ENCODE data around the gene IRX4. TPM values are rescaled to one million over a fixed set of nuclear protein-coding genes. Genes with fewer than 3 reads are reported as not detected.

The IRX4 gene
- not detected in 2 replicates for total RNA-seq

DNA sequence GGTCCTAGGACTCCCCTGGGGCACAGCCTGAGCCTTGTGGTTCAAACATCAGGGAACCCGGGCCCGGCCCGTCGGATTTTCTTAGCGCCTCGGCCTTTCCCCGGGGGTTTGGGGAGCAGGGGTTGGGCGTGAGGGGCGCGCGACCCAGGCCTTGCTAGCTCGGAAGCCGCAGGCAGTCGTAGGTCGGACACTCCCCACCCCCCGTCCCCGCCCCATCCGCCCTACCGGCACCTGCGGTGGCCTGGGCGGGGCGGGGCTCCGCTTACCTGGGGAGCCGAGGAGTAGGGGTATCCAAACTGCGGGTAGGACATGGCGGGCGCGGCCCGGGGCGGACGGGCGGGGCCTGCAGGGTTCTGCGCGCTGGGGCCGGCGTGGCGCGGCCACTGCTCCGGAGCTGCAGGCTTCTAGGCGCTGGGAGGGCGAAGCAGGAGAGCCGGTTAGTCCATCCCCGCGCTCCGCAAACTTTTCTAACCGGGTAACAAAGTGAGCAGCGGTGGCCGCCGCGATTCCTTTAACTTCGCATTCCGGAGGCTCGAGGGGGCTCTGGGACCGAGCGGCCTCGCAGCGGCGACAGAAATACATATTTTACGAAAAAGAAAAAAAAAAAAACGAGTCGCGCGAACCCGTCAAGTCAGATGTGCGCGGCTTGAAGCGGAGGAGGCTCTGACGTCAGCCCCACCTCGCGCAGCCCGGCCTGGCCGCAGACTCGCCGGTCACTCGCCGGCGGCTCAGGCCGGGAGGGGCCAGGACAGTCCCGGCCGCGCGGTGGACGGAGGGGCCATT, at the start of gene IRX4:
Gene IRX4, minus strand, starts transcription at position 589 of the 783 bp plus-strand sequence. Its CDS starts 278 bp downstream, at position 311.
- intact Hi-C loops (cut with micrococcal nuclease), result loop anchor here (5.0 kb wide), 2 partner anchors 860 to 1715 kb away; partner anchors contain the start of gene IRX1

DNA sequence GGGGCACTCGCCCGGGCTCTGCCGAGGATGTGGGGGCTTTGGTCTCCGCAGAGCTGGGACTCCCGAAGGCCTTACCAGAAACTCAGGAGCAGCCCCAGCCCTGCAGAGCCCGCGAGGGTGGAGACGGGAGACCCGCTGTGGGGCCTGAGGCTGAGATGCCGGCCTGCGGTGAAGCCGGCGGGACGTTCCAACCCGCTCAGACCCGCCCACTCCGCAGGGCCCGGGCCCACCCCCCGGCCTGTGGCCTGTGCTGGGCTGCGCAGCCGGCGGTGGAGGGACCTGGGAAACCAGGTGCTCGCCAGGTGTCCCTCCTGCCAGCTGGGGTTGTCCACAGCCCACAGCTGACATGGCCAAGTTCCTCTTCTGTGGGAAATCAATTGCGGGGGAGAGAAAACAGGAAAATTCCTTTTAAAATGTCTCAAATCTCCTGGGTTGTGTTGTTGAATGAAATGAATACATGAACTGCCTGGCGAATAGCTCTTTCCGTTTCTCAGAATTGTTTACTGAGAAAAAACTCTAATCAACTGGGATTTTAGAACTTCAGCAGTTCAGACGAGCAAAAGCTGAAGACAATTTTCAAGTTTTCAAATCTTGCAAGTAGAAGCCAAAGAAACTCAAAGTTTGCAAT, 49.0 kb upstream of the IRX4 start:
- intact Hi-C loops (cut with micrococcal nuclease), result no loop called here

DNA sequence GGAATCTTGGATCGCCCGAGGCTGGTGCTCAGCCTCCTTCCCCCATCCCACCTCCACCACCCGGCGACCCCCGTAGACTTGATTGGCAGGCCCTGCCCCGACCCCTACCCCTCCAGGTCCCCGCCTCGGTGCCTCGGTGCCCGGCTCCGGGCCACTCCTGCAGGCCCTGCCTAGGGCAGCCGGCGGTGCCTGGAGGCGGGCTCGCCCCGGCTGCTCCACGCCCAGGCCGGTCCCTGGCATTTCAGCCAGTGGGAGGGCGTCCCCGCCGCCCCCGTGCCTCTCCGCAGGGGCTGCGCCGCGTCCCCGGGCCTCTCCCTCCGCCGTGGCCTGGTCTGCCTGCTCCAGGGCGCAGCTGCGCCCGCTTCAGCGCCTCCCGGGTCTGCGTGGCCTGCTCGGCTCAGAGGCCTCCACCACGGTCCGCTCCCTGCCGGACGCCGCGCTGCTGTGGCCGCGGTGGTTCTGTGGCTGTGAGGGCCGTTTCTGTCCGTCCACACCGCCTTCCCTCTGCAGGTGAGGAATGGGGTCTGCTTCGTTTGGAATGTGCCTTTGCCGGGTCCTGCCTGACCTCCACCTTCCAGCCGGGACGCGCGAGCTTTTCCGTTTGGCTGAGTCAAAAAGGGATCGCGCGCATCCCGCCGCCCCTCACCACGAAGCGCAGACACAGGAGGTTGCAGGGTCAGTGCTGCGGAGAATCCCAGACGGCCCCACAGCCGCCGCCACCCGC, 48.3 kb upstream of the IRX4 start:
- intact Hi-C loops (cut with micrococcal nuclease), result no loop called here

DNA sequence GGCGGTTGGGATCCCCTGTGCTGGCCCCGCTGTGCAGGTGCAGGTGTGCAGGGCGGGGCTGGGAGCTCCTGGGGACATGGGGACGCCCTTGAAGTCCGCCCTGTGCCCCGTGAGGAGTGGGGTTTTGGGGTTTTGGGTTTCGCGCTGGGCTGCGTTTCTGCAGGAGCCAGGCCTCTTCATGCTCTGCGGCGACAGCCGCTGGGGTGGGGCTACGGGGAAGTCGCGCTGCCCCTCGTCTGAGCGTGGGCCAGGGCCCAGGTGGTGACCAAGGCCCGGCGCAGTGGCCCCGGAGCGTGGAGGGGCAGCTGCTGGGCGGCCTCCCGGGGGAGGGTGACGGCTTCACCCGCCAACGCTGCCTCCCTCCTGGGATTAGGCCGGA, 47.8 kb upstream of the IRX4 start:
- intact Hi-C loops (cut with micrococcal nuclease), result no loop called here

DNA sequence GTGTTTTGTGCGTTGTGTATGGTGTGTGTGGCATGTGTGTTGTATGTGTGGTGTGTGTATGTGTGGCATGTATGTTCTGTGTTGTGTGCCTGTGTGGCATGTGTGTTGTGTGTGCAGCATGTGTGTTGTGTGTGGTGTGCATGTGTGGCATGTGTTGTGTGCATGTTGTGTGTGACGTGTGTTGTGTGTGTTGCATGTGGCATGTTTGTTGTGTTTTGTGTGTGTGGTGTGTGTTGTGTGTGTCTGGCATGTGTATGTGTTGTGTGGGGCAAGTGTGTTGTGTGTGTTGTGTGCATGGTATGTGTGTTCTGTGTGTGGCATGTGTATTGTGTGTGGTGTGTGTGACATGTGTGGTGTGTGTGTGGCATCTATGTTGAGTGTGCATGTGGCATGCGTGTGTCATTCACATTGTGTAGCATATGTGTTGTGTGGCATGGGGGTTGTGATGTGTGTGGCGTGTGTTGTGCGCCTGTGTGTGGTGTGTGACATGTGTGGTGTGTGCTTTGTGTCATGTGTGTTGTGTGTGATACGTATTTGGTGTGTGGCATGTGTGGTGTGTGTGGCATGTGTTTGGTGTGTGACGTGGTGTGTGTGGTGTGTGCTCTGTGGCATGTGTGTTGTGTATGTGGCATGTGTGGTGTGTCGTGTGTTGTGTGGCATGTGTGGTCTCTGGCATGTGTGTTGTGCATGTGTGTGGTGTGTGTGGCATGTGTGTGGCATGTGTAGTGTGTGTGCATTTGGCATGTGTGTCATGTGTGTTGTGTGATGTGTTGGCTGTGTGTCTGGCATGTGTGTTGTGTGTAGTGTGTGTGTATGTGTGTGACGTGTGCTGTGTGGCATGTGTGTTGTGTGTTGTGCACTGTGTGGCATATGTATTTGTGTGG, 46.6 kb upstream of the IRX4 start:
- intact Hi-C loops (cut with micrococcal nuclease), result no loop called here

DNA sequence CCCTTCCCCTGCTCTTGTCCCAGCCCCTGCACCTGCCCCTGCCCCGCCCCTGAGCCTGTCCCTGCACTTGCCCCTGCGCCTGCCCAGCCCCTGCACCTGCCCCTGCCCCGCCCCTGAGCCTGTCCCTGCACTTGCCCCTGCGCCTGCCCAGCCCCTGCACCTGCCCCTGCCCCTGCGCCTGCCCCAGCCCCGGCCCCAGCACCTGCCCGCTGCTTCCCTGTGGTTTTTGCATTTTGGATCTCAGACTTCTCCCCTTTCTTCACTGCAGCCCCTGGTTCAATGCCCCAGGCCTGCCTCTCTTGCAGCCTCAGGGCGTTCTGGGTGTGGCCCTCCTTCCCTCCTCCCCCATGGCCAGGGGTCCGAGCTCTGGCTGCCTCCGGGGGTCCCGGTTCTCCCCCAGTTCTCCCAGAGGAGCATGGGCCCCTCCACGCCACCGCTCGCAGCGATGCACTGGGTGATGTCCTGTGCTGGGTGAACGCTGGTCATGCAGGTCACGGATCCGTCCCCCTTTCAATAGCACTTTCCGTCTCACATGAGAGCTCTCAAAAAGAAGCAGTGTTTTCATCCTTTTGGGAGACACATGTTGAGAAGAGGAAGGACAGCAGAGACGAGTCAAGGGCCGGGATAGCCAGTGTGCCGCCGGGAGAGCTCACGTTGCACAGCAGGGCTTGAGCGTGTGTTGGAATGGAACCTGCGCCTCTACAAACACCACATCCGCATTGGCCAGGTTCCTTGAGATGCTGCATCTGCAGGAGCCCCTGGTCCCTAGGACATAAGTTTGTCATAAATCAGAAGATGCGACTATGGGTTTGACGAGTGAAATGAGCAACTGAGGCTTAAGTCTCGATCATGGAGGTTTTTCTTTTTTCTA, 44.0 kb upstream of the IRX4 start:
- intact Hi-C loops (cut with micrococcal nuclease), result no loop called here

DNA sequence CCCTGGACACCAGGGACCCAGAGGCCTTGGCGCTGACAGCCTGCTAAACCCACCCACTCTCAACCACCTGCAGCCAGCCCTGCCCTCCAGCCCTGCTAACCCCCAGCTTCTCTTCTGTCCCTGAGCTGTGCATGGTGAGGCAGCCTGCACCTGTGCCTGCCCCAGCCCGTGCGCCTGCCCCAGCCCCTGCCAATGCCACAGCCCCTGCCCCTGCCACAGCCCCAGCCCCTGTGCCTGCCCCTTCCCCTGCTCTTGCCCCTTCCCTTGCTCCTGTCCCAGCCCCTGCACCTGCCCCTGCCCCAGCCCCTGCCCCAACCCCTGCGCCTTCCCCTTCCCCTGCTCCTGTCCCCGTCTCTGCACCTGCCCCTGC, 43.3 kb upstream of the IRX4 start:
- intact Hi-C loops (cut with micrococcal nuclease), result no loop called here

DNA sequence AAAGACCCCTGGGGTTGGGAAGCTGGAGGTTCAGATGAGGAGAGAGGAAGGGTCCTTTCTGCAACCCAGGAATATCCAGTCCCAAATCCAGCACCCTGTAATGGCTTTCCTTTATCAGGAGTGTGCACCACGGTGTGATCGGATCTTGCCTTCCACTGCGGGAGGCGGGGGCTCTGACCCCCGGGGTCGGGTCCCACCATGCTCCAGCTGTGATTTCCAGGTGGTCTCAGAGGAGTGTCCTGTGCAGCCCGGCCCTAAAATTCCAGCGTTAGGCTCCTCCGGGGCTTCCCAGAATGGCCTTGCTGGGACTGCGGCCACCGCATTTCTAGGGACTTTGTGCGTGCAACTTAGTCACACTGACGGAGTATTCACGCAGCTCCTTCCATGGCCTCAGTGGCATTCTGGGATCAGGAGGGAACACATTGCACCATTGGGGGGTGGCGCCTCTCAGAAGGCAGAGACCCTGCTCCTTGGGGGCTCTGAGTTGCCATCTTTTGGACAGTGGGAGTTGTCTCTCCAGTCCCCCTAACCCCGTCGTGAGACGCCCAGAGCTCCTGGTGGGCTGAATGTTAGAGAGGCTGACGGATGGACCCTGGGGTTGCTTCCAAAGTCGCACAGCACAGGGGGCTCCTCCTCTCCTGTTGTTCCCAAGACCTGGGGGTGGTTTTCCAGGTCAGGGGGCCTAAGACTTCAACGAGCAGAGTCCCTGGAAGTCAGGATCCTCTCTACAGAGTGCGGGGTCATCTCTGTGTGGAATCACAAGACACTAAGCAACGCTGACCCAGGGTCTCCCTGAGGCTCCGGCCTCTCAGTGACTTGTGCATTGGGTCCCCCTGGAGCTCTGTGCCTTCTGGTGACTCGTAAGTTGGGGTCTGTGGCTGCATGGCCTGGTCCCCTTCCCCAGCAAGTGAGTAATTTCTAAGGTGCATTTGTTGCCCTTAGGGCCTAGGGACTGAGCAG, 42.7 kb upstream of the IRX4 start:
- intact Hi-C loops (cut with micrococcal nuclease), result no loop called here

DNA sequence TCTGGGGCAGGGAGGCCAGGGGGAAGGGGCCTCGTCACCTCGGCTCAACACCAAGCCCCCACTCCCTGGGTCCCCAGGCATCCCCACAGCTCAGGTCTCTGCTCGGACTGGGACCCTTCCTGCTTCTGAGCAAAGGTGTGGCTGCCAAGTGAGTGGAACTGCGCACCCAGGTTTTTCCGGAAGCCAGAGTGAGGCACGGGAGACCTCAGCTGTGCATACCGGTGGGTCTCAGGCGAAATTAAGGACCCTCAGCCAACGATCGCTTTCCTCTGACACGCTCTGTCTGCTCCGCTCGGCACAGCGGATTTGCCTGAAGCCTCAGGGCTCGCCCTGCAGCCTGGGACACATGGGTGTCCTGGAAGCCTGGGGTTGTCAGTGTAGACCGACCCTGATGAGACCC, 41.0 kb upstream of the IRX4 start:
- intact Hi-C loops (cut with micrococcal nuclease), result no loop called here

DNA sequence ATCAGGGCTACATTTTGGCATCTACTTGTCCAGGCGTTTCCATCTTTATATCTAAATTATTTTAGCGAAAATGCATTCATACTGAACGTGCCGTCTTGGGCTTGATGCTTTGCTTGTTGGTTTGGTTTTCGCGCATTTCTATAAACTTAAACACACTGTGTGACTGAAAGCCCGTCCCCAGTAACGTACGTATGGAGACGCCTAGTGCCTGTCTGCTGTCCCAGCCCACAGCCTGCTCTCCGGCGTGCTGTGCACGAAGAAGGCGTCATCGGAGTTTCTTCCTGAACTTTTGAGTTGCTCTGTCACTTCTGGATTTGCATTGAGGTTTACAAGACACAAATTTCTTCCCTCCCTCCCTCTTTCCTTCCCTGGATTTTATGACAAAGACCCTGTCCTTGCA, 40.6 kb upstream of the IRX4 start:
- intact Hi-C loops (cut with micrococcal nuclease), result no loop called here

DNA sequence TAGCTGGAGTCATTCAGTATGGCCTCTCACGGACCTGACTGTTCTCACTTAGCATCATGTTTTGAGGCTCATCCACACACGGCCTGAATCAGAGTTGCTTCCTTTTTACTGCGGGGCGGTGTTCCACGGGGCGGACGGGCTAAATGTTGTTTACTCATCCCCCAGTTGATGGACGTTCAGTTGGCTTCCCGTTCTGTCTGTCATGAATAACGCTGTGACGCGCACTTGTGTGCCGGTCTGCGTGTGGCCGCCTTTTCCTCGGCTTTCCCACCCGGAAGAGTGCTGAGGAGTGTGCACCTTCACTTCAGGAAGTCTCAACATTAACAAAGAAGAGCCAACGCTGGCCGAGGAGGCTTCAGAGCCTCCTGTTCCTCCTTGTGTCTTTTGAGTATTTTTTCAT, 39.0 kb upstream of the IRX4 start:
- intact Hi-C loops (cut with micrococcal nuclease), result no loop called here

DNA sequence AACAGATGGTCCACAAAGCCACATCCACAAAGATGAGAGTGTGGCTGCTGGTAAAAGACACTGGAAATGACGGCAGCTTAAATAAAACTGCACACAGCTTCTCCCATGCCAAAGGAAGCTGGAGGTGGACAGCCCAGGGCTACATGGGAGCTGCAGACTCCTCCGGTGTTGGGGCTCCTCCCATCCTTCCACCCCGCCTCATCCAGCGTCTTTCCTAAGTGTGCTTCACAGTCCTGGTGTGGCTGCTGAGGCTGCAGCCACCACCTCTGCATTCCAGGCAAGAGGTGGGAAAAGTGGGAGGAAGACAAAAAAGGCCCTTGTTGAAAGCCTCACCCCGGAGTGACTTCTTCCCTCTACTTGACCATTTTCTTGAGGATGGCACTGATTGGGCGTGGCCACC, 37.0 kb upstream of the IRX4 start:
- intact Hi-C loops (cut with micrococcal nuclease), result no loop called here

DNA sequence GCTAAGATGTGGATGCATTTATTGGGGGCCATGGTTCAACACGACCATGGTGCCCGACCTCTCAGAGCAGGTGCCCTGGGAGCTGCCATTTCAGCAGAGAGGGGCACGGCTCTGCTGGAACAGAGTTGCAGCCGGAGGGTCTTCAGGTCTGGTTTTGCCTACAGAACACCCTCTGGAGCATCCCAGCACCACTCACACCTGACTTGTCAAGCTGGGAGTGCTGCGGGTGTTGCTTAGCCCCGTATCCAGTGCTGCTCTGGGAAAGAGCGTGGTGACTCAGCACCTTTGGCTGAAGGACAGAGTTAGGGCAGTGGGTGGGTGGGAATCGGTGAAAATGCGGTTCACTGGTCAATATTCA, 36.5 kb upstream of the IRX4 start:
- intact Hi-C loops (cut with micrococcal nuclease), result no loop called here

DNA sequence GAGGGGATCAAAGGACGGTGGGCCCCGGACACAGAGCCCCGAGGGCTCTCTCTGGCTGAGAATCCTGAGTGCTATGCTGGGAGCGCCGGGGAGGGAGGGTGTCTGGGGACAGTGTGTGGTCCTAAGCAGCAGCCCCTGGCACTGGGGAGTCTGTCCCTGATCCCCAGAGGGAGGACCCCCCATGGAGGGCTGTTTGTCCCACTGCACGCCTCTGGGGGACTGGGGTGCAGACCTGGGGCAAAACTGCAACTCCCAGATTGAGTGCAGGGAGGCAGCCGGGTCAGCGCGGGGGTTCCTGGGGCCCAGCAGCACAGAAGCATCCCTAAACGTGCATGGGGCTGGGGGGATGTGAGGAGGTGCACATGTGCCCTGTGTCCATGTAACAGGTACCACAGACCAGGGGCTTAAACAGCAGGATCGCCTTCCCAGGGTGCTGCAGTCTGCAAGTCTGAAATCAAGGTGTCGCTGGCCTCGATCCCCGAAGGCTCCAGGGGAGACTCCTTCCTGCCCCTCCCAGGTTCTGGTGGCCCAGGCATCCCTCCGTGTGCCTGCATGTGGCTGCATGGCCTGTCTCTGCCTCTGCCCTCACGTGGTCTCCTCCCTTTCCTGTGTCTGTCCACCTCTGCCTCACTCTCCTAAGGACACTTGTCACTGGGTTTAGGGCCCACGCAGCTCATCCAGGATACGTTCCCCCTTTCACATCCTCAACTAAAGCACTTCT, 35.9 kb upstream of the IRX4 start:
- intact Hi-C loops (cut with micrococcal nuclease), result no loop called here

DNA sequence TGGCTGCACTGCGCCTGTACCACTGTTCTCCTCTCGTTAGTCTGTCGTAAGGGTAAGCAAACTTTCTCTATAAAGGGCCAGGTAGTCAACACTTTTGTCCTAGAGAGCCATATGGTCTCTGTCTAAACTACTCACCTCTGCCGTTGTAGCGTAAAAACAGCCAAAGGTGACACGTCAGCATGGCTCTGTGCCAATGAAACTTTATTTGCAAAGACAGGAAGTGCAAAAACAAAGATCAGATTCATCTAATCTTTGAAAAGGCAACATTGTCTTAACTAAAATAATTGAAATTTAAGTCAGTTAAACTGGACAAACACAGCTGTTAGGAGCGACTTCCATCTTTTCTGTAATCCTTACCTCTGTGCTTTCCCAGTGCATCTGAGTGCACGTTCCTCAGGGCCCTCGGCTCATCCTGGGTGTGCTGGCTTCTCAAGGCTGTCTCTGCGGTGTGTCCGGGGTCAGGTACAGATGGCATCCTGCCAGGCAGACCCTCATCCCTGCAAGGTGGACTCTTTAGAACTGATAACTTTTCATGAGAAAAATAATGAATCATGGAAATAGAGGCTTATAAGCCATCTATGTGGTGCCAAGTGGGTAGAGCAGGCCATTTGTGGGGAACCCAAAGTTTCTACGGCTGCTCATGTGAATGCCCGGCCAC, 35.2 kb upstream of the IRX4 start:
- intact Hi-C loops (cut with micrococcal nuclease), result no loop called here

DNA sequence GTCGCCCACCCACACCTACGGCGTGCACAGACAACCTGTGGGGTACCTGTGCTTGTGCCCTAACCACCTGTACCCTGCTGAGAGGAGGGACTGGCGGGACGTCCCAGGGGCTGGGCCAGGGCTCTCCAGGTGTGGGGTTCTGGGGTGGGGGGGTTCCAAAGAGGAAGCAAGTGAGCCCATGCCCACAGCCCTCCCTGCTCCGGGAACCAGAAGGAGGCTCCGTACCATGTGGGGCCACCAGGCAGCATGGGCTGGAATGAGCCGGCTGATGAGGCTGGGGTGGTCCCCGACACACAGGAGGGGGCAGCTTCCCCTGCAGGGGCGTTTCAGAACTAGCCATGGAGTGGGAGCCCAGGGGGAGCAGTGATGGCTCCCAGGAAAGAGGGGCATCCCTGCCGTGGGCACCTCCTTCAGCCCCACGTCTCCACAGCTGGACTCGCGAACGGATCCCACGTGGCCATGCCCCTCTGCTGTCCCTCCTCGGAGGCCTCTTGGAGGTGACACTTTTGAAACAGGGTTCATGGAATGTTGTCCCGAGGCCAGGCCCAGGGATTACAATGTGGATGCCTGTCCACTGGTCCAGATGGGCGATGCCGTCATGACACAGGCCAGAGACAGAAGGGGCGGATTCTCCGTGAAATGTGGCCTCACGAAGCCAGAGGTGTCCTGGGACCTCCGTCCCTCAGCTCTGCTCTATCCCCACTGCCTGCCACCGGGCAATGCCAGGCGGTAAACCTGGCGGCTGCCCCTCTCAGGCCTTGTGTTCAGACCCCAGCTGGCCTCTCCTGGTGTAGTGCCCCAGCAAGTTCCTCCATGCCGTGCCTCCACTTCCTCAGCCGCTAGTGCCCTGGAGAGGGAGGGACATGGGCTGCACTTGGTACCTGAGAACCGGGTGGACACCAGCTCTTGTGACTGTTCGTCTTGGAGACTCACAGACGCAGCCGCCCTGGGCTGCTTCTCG, 33.6 kb upstream of the IRX4 start:
- intact Hi-C loops (cut with micrococcal nuclease), result no loop called here

DNA sequence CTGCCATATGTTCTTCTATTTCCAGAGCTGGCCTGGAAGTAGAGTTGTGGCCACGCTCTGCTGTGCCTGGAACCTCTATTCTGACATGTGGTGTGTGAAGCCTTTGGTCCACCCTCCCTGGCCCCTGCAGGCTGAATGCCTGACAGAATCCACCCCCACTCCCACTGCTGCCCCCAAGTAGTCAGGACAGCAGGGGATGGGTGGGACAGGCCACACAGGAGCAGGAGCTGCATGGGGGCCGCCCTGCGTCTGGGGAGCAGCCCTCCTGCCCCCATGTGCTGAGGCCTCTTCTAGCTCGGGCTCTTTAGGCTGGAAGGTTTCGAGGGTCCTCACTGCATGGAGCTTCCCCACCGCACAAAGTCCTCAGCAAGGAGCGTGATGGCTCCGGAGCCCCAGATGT, 32.6 kb upstream of the IRX4 start:
- intact Hi-C loops (cut with micrococcal nuclease), result no loop called here
